Panc1 (cell line): ENCODE results near the gene OSBPL5. TPM values are rescaled to one million over a fixed set of nuclear protein-coding genes. Genes with fewer than 3 reads are reported as not detected.
A peak's percentile ranks its signal among the peaks of the same experiment; 100 is the strongest.

Experiments
- ATAC-seq: fragments of 200-7000 bp; cut with Tn5 transposase; 2 replicates; pipeline ENCODE4 v1.9.1; 2020; ENCODE audit warnings: mild to moderate bottlenecking, moderate library complexity
- BruUV-seq: library from RNA; stranded (reverse); fragments of 400-500 nt; replicated peaks from 2 replicates; lab custom pipeline; 2021; lab: Mats Ljungman, UMichigan
- CTCF ChIA-PET: fragments of 300-600 bp; sonication (Branson Sonifier 250); formaldehyde crosslinking; loops from one replicate; lab custom pipeline; 2022; ENCODE audit warnings: antibody characterized with exemption; lab: Charles Lee
- POLR2A ChIA-PET: fragments of 300-600 bp; sonication (Branson Sonifier 250); formaldehyde crosslinking; loops from one replicate; lab custom pipeline; 2022; ENCODE audit warnings: antibody characterized with exemption; lab: Charles Lee
- DNase-seq: peaks from one replicate; pipeline ENCODE4 v3.0.0-alpha.2; 2010; ENCODE audit warnings: low read depth, low spot score
- H3K27ac ChIP-seq: 2 replicates; pipeline ENCODE4 v1.5.1; 2011; ENCODE audit warnings: mild to moderate bottlenecking, low read length, inconsistent platforms
- H3K27me3 ChIP-seq: fragments of 200-500 bp; sonication (Bioruptor generic); 2 replicates; pipeline ENCODE4 v1.6.0; 2014; ENCODE audit warnings: low read length, inconsistent platforms; ENCODE audit not compliant: control insufficient read depth, insufficient read depth
- H3K36me3 ChIP-seq: fragments of 200-500 bp; sonication (Bioruptor generic); 2 replicates; pipeline ENCODE4 v1.5.1; 2014; ENCODE audit warnings: inconsistent platforms, mild to moderate bottlenecking, low read length, moderate library complexity; ENCODE audit not compliant: control insufficient read depth, insufficient read depth
- H3K4me1 ChIP-seq: 2 replicates; pipeline ENCODE4 v1.5.1; 2011; ENCODE audit warnings: inconsistent platforms, mild to moderate bottlenecking, low read length, moderate library complexity; ENCODE audit not compliant: control insufficient read depth, insufficient read depth
- H3K4me3 ChIP-seq, 2 experiments: 2 replicates each; pipeline ENCODE4 v1.5.1; 2011 to 2012; ENCODE audit warnings: low read depth in 2 of 2, low read length in 2 of 2, mild to moderate bottlenecking in 2 of 2, inconsistent platforms in 1 of 2, moderate library complexity in 1 of 2
- H3K9me3 ChIP-seq: fragments of 200-500 bp; sonication (Bioruptor generic); 2 replicates; pipeline ENCODE4 v1.5.1; 2014; ENCODE audit warnings: low read depth, mild to moderate bottlenecking, inconsistent platforms, low read length, moderate library complexity; ENCODE audit not compliant: control insufficient read depth, insufficient read depth
- POLR2AphosphoS5 ChIP-seq: IDR thresholded peaks from 2 replicates; pipeline ENCODE4 v1.6.1; 2012; ENCODE audit warnings: mild to moderate bottlenecking, low read depth, low read length, moderate library complexity
- SIN3A ChIP-seq: IDR thresholded peaks from 2 replicates; pipeline ENCODE4 v1.6.1; 2012; ENCODE audit warnings: low read depth, mild to moderate bottlenecking, low read length, moderate library complexity, borderline replicate concordance; ENCODE audit not compliant: insufficient read depth
- in situ Hi-C: cut with HindIII; loops from 2 replicates; pipeline ENCODE4 v1.10.0; 2016; ENCODE audit warnings: low sequenced_read_pairs, low pct_unique_long_range_greater_than_20kb
- intact Hi-C: fragments of 100-400 bp; cut with micrococcal nuclease; formaldehyde crosslinking; loops from one replicate; pipeline ENCODE4 v1.10.0; 2022; ENCODE audit not compliant: unreplicated experiment
- total RNA-seq: library from RNA; stranded (reverse); gene quantifications from one replicate; pipeline ENCODE4 v1.2.1, GENCODE V29; 2021; ENCODE audit not compliant: unreplicated experiment
- TF ChIP-seq, protein P1 (sequence below): fragments of 450-650 bp; IDR thresholded peaks from 2 replicates; pipeline ENCODE4 v1.5.1; 2017; ENCODE audit warnings: mild to moderate bottlenecking
- TF ChIP-seq, protein P2 (sequence below), 2 experiments: IDR thresholded peaks; 2 replicates each; pipeline ENCODE4 v1.6.1; 2011 to 2012; ENCODE audit warnings: low read depth in 2 of 2, control low read depth in 1 of 2, low read length in 1 of 2, mild to moderate bottlenecking in 1 of 2, moderate library complexity in 1 of 2; ENCODE audit not compliant: insufficient read depth in 1 of 2

Gene OSBPL5
- total RNA-seq, 1 experiment from 2014 or later = 20.2 TPM

DNA sequence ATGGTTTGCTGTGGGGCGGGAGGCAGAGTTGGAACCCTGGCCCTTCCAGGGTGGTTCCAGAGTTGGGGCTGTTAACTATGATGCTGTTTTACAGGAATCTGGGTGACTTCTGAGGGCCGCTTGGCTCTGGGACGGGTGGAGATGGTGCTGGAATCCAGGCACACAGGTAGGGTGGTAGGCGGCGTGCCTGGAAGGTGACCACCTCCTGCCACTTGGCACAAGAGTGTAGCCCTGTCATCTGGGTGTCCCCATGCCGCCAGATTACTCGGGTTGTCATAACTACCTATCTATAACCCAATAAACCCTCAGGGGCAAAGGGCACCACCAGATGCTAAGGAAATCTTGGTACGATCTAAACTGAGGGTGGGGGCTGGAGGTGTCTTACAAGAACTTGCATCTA, 109.2 kb downstream of the OSBPL5 start:
- Histone ChIP-seq H3K27me3 (no peaks in the 10 kb centered on the region), H3K4me1 (peaks cover 53% of the 10 kb centered on the region), H3K9me3 (no peaks in the 10 kb centered on the region), H3K27ac (peak overlapping the region; percentile 93), H3K36me3 (peaks cover 4% of the 10 kb centered on the region; the same call in 1 of the 2 replicates), H3K4me3 (peak overlapping the region; percentile 90 to 93)
- POLR2A ChIA-PET = interaction anchor here (0.7 to 0.9 kb wide), 2 partner anchors 9 to 122 kb away, joined by 3 to 5 read pairs; no protein-coding TSS in a partner anchor
- DNase-seq (no peak), ATAC-seq (no peak)
- in situ Hi-C loops = no loop called here
- TF ChIP-seq, protein P1, sequence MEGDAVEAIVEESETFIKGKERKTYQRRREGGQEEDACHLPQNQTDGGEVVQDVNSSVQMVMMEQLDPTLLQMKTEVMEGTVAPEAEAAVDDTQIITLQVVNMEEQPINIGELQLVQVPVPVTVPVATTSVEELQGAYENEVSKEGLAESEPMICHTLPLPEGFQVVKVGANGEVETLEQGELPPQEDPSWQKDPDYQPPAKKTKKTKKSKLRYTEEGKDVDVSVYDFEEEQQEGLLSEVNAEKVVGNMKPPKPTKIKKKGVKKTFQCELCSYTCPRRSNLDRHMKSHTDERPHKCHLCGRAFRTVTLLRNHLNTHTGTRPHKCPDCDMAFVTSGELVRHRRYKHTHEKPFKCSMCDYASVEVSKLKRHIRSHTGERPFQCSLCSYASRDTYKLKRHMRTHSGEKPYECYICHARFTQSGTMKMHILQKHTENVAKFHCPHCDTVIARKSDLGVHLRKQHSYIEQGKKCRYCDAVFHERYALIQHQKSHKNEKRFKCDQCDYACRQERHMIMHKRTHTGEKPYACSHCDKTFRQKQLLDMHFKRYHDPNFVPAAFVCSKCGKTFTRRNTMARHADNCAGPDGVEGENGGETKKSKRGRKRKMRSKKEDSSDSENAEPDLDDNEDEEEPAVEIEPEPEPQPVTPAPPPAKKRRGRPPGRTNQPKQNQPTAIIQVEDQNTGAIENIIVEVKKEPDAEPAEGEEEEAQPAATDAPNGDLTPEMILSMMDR = no peak
- 0 out of 2 replicates have a peak, but pooled peaks have one; percentile 13 for TF ChIP-seq SIN3A
- CTCF ChIA-PET = interaction anchor here (0.6 kb wide), 1 partner anchor 40 kb away, joined by 4 read pairs; no protein-coding TSS in a partner anchor
- intact Hi-C loops = no loop called here
- no TSS peak for BruUV-seq

DNA sequence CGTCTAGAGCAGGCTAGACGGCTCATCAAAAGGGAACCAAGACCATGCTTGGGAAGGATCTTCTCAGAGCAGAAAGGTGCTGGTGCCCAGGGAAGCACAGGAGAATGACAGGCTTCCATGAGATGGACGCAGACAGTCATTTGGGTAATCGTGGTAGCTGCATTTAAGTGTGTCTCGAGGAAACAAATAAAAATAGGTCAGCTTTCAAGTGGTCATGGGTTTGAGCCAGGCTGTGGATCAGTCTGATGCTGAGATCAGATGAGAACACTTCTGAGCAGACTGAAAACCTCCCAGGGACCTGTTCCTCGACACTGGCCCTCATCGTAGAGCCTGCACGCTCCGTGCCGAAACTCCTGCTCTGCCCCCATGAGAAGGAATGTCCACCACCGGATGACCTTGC, 112.5 kb downstream of the OSBPL5 start:
- no peak overlapping the region; the same call in 1 of the 2 replicates for H3K27ac ChIP-seq
- no peak for ATAC-seq
- TF ChIP-seq, protein P1 = no peak
- TF ChIP-seq POLR2AphosphoS5 = 0 out of 2 replicates have a peak, but pooled peaks have one; percentile 11
- no peak overlapping the region for H3K4me3 ChIP-seq
- no TSS peak for BruUV-seq
- ChIA-PET CTCF (no interaction called here), POLR2A (no interaction called here)
- intact Hi-C loops = no loop called here
- no peaks in the 10 kb centered on the region for H3K27me3 ChIP-seq
- in situ Hi-C loops = no loop called here
- H3K4me1 ChIP-seq = peaks cover 61% of the 10 kb centered on the region
- peaks cover 4% of the 10 kb centered on the region; the same call in 1 of the 2 replicates for H3K36me3 ChIP-seq
- no peaks in the 10 kb centered on the region for H3K9me3 ChIP-seq
- no peak for DNase-seq

DNA sequence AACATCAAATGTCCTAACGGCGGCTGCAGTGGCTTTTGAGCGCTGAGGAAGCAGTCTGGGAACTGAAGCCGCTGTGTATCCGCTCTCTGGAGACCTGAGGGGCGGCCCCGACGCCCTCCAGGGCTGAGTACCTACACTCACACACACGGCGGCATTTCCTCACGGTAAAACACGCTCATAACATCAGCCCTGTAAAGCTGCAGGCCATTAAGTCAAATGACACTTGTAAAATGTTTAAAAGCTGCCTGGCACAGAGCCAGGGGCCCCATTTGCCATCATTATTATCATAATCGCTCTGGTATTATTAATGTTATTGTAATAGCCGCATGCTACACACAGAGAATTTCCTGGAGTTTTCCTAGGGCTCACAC, 113.0 kb downstream of the OSBPL5 start:
- BruUV-seq = no TSS peak
- TF ChIP-seq, protein P2, sequence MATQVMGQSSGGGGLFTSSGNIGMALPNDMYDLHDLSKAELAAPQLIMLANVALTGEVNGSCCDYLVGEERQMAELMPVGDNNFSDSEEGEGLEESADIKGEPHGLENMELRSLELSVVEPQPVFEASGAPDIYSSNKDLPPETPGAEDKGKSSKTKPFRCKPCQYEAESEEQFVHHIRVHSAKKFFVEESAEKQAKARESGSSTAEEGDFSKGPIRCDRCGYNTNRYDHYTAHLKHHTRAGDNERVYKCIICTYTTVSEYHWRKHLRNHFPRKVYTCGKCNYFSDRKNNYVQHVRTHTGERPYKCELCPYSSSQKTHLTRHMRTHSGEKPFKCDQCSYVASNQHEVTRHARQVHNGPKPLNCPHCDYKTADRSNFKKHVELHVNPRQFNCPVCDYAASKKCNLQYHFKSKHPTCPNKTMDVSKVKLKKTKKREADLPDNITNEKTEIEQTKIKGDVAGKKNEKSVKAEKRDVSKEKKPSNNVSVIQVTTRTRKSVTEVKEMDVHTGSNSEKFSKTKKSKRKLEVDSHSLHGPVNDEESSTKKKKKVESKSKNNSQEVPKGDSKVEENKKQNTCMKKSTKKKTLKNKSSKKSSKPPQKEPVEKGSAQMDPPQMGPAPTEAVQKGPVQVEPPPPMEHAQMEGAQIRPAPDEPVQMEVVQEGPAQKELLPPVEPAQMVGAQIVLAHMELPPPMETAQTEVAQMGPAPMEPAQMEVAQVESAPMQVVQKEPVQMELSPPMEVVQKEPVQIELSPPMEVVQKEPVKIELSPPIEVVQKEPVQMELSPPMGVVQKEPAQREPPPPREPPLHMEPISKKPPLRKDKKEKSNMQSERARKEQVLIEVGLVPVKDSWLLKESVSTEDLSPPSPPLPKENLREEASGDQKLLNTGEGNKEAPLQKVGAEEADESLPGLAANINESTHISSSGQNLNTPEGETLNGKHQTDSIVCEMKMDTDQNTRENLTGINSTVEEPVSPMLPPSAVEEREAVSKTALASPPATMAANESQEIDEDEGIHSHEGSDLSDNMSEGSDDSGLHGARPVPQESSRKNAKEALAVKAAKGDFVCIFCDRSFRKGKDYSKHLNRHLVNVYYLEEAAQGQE (IDR thresholded peaks at IDR 0.05; ENCODE audit: insufficient read depth in 1 of 2, low read depth in 2 of 2, low read length in 1 of 2) = no peak
- TF ChIP-seq POLR2AphosphoS5 = peak; percentile 40; the same call in 1 of the 2 replicates
- ChIA-PET POLR2A (no interaction called here), CTCF (no interaction called here)
- Histone ChIP-seq H3K4me3 (no peak overlapping the region), H3K4me1 (peaks cover 61% of the 10 kb centered on the region), H3K9me3 (no peaks in the 10 kb centered on the region), H3K27me3 (no peaks in the 10 kb centered on the region), H3K27ac (no peak overlapping the region; the same call in 1 of the 2 replicates), H3K36me3 (peaks cover 4% of the 10 kb centered on the region; the same call in 1 of the 2 replicates)
- in situ Hi-C loops (no loop called here), intact Hi-C loops (no loop called here)
- DNase-seq = no peak
- ATAC-seq = no peak
